ENCODE measurements around the gene PDZD8.
"Not testable (repeated sequence)": the region's sequence is repeated elsewhere in the genome, so short reads cannot be mapped to it uniquely, and the experiment has no call there.

PDZD8 gene

DNA sequence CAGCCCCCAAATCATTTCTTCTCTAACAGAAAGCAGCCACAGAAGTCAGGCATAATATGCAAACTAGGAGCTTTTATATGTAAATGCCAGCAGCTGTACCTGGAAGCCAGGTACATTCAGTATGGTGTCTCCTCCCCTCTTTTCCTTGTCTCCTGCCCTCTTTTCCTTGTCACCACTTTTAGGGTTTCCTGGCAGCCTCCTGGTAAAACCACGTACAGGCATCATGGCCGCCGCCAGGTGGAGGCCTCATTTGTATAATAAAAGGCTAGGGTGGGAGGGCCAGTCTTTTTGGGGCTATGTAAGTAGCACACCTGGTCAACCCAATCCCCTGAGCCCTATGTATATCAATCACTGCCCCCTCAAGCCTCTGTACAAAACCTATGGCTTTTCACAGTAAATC lies 28.7 kb downstream of the PDZD8 start:
- DNase-seq = no peak

DNA sequence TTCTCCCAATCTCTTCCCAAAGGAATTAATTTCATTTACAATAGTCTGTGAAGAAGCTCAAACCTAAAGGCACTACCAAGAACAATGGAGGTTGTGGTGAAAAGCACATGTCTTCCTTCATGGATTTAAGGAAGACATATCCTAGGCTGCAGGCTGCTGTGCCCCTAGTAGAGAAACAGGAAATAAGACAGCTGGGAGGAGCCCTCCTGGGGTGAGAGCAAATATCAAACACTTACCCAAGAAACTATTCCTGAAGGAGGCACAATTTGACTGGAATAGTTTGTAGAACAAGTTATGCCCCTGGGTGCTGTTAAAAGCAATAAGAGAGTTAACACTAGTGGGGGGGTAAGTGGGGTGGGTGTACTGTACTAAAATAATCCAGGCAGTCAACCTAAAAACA lies 30.1 kb downstream of the PDZD8 start:
- DNase-seq = no peak

DNA sequence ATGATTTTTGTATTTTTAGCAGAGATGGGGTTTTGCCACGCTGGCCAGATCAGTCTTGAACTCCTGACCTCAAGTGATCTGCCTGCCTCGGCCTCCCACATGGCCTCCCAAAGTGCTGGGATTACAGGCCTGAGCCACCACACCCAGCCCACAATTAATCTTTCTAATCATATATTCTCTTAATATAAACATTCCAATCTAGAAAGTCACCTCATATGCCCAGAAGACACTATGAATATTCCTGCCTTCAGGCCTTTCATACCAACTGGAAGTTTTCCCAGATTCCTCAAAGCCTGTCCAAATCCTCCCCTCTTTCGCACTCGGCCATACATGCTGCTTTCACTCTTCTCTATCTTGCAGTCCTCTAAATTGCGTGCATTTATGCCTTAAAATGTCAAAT lies 32.6 kb downstream of the PDZD8 start:
- DNase-seq = no peak

DNA sequence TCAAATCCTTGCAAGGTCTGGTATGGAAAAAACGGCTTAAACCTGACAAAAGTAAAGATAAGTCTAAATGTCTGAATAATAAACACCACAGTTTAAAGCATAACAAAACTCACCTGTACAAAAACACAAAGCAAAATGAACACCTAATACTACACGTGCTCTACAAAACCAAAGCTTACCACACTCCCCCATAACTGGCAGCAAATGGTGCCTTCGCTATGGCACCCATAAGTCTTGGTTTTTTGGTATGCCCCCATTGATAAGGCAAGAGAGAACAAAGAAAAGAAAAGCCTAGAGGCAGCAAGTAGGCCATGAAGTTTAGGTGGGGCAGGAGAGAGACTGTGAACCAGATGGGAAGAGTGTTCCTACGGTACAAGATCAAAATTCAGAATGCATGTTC lies 34.2 kb downstream of the PDZD8 start:
- DNase-seq = no peak

DNA sequence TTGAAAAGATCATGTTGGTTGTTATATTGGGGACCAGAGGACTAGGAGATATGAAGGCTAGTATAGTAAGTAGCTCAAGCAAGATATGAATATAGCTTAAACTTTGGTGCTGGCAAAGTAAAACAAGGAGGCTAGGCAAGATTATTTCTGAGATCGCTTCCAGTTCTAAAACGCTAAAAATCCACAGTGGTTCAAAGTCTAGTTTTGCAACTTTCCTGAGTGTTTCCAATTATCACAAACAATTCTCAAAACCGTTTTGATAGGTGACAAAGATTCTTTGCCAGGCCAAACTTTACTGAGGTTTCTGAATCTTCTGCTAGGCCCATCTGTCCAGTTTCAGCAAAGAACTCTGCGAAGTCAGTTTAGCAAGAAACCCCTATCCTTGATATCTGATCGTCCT lies 35.3 kb downstream of the PDZD8 start:
- no peak for DNase-seq

DNA sequence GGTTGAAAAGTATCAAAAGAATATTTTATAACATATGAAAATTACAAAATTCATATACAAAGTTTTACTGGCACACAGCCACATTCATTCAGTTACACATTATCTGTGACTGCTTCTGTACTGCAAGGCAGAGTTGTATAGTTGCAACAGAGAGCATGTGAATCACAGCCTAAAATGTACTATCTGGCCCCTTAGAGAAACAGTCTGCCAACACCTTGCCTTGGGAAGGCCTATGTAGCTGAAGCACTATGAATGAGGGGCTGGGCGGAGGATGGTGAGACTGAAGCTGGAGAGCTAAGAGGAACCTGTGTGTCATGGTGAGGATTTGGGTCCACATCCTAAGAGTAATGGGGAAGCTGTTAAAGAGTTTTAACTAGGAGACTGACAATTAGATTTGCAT lies 35.7 kb downstream of the PDZD8 start:
- DNase-seq = no peak

DNA sequence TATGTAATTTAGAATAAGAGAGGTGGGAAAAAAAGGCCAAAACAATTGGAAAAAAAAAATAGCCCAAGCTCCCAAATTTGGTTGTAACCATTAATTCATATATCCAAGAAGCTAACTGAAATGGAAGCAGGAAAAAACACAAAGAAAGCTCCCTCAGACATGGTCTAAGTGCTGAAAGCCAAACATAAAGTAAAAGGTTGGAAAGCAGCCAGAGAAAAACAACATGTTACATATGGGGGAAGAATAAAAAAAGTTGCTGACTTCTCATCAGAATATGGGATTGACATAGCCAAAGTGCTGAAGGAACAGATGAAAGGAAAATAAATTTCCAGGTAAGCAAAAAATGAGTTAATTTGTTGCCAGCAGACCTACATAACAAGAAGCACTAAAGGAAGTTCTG lies 40.3 kb downstream of the PDZD8 start:
- DNase-seq = no peak

DNA sequence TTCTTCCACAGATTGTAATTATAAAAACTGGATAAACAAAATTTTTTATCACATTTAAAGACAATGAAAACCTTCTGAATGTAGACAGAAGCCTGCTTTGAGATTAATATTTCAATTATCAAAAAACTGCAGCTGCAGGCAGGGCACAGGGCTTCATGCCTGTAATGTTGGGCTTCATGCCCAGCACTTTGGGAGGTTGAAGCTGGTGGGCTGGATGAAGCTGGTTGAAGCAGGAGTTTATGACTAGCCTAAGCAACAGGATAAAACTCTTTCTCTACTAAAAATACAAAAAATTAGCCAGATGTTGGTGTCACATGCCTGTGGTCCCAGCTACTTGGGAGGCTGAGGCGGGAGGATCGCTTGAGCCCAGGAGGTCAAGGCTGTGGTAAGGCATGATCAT lies 41.2 kb downstream of the PDZD8 start:
- DNase-seq = no peak

DNA sequence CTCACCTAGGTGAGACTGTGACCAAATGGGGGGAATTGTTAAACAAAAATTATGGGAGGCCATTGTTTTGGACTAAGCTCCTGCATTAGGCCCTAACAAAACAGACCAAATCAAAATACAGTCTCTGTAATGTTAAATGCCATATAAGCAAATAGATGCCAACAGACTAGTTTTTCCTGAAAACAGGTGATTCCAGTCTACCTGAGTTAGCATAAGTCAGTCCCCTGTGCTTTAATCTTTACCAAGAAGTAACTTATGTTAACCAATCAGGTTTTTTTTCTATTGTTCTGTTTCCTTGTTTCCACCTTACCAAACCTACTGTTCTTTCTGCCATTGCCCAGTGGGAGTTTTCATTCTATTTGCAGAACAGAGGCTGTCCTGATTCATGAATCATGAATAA lies 48.0 kb downstream of the PDZD8 start:
- no peak for DNase-seq

DNA sequence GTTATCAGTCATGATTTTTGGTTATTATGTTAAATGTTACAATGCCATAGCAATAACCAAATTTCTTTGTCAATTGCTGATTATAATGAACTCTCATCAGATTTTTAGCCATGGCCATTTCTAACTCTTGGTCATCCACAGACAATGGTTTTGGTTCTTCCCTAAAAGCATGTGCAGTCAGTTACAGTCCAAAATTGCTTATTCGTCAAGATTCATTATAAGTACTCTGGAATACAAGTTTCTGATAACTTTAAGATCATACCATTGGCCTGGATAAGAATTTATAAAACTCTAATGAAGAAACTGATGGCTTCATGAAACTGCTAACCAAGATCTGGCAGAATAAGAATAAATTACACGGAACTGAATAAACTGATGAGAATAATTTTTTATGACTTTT lies 50.9 kb downstream of the PDZD8 start:
- no peak for DNase-seq

DNA sequence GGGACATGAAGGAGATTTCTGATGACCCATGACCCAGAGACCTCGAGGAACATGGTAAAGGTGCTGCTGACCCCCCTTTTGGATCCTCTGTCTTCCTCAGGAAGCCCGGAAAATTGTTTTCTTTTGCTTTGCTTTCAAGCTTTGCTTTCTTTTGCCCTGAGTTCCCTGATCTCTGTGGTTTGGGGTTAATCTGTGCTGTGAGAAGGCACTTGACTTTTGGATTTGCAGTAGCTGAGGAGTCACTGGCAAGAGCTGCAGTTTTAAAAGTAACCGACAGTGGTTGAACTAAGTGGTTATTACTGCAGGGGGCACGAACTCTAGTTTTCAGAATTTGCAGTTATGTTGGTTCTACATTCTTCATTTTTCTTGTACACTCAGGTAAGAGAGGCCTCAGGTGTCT lies 53.0 kb downstream of the PDZD8 start:
- no peak for DNase-seq

DNA sequence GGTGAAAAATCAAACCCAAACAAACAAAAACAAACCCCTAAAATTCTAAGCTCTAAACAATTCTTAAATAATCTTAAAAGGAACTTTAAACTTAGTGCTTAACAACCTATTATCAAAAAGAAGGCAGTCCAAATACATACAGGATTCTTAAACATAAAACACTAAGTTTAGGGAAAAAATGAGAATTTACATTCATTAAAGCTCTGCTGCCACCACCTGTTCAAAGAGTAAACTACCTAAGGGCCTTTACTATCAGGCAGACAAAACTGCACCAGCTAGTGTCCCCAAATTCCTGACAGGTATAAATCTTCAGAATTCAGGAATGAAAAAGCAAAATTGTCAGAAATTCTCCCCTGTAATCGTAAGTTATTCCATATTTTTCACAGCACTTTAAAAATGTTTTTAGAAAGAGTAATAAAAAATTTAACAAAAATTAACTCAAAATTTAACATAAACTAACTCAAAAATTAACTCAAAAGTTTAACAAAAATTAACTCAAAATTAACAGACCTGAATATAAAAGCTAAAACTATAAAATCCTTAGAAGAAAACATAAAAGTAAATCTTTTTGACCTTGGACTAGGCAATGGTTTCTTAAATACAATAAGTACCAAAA lies 55.1 kb downstream of the PDZD8 start:
- no peak for DNase-seq

DNA sequence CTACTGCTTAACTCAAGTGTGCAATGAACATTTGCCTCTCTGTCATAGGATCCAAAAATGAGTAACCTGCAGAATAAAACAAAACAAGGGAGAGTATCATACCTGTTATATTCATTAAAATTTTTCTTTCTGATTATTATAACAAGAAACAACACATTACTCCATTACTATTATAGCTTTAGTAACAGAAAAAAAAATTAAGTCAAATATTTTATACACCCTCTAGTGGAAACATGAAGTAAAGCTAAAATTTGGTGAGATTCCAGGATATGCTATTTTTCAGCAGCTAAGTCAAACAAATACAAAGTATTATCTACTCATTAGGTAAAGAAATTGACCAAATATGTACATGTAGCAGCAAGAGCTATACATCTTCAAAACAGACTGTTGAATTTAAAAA lies 56.3 kb downstream of the PDZD8 start:
- no peak for DNase-seq

DNA sequence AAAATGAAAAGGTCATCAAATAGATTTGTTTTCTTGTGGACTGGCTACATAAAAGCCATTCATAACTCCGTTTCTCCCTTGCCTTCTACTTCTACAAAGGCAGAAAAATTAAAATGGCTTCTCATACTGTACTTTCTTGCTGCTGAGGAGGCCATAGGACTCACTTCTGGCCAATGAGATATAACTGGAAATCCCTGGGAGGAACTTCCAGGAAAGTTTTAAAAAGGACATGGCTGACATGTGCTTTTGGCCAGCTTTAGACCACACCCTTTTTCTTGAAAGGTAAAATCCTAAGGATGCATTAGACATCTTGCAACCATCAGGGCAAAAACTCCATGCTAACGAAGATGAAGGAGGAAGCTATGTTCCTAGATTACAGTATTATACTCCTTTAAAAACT lies 58.5 kb downstream of the PDZD8 start:
- DNase-seq = no peak

DNA sequence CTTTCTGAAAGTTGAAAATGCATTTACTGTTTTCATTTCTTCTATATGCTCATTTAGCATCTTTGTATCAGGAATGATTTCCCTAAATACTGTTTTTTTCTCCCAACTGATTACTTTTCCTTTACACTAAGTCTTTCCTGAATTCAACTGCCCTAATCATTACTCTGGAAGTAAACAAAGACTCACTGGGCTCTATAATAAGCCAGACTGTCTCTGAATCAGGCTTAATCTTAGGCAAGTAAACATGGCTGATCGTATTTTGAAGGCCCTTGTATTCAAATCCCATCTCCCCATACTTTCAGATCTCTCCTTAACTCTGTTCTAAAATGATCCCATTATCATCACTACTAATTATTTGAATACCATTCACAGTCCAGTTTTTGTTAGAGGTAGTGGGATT lies 61.6 kb downstream of the PDZD8 start:
- DNase-seq = no peak

DNA sequence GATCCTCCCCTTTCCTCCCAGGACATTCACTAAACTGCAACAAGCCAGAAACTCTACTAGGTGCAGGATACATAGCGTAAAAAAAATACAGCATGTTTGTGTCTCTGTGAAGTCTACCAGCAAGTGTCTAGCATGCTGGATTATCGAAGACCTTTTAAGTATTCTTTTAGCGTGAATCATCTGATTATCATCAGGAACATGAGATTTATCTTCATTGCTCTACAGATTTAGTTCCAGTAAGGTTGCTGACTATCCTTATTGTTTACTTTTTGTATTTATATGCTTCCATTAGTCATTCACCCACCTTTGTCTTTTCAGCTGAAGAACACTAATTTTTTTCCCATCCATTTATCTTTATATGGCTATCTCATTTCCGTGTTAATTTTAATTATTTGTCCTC lies 62.8 kb downstream of the PDZD8 start:
- no peak for DNase-seq

DNA sequence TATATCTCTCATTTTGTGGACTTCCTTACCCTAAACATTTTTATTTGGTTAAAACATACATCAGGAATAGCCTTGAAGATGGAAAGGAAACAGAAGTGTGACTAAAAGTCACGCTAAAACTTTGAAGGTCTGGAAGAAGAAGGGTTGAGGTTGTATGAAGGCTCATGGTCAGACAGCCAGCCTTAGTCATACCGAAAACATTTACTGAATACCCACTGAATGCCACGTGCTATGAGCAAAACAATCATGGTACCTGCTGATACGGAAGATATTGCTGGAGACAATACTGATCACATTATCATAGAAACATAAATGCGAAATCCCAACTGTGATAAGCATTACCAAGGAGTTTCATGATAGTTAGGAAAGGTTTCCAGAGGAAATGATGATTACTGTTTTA lies 64.0 kb downstream of the PDZD8 start:
- no peak for DNase-seq

DNA sequence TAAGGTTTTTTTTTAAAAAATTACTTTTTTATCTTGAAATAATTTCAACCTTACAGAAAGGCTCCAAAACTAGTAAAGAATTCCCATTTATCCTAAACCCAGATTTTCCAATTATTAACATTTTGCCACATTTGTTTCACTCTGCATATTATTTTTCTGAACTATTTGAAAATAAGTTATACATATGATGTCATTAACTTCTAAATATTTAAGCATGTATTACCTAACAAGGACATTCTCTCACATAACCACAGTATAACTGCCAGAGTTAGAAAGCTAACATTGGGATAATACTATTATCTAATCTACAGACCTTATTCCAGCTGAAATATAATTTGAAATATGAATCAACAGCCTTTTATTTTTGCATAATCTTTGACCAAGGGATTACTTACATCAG lies 68.6 kb downstream of the PDZD8 start:
- no peak for DNase-seq

DNA sequence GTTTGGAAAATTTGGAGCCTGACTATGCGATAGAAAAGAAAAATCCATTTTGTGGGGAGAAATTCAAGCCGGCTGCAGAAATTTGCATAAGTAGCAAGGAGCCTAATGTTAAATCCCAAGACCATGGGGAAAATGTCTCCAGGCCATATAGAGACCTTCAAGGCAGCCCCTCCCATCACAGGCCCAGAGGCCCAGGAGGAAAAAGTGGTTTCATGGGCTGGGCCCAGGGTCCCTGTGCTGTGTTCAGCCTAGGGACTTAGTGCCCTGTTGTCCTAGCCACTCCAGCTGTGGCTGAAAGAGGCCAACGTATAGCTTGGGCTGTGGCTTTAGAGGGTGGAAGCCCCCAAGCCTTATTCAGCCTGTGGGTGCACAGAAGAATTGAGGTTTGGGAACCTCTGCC lies 71.8 kb downstream of the PDZD8 start:
- DNase-seq = not testable (repeated sequence)

DNA sequence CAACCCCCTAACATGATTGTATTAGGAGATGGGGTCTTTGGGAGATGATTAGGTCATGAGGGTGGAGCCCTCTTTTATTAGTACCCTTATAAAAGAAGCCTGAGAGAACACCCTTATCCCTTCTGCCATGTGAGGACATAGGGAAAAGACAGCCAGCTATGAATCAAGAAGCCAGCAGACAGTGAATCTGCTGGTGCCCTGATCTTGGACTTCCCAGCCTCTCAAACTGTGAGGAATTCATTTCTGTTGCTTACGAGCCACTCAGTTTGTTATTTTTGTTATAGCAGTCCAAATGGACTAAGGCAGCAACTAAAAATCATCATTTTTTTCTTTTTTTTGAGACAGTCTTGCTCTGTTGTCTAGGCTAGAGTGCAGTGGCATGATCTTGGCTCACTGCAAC lies 74.6 kb downstream of the PDZD8 start:
- DNase-seq = no peak

DNA sequence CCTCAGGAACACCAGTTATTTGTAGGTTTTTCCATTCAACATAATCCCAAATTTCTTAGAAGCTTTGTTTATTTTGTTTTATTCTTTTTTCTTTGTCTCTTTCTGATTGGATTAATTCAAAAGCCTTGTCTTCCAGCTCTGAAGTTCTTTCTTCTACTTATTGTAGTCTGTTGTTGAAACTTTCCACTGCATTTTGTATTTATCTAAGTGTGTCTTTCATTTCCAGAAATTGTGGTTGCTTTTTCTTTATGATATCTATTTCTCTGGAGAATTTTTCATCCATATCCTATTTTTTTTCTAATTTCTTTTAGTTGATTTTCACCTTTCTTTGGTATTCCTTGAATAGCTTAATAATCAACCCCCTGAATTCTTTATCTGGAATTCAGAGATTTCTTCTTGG lies 75.8 kb downstream of the PDZD8 start:
- no peak for DNase-seq

DNA sequence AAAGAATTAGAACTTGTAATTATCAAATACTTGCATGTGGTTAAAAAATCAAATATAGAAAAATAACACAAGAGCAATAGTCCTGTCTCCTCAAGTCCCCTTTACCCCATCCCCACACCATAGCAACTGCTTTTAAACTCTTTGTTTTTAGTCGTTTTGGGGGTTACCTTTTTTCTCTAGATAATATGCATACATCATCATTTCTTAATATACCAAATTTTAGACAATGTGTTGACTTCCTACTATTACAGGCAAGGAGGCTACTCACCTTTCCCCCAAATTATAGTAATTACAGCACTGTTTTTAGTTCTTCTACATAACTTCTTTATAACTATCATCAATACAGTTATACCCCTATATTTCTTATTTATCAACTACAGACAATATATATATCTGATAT lies 77.0 kb downstream of the PDZD8 start:
- no peak for DNase-seq

DNA sequence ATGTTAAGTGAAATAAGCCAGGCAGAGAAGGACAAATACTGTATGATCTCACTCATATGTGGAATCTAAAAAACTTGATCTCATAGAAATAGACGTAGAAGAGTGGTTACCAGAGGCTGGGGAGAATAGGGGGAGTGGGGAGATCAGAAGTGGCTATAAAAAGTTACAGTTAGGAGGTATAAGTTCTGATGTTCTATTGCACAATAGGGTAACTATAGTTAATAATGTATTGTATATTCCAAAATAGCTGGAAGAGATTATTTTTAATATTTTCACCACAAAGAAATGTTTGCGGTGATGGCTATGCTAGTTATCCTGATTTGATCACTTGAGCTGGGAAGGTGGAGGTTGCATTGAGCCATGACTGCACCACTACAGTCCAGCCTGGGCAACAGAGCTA lies 80.5 kb downstream of the PDZD8 start:
- DNase-seq = no peak

DNA sequence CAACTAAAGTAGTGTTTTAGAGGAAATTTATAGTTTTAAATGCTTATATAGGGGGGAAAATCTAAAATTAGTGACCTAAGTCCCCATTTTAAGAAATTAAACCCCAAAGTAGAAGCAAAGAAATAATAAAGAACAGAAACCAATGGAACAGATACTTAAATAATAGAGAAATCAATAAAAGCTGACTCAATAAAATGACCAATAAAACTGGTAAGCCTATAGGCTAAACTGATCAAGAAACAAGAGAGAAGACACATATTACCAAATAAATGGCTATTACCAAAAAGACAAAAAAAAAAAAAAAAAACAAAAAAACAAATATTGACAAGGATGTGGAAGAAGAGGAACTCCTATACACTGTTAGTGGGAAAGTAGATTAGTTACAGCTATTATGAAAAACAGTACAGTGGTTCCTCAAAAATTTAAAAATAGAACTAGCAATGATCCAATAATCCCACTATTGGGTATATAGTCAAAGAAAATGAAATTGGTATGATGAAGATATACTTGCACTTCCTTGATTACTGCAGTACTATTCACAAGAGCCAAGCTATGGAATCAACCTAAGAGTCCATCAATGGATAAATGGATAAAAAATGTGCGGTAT lies 81.1 kb downstream of the PDZD8 start:
- DNase-seq = no peak

DNA sequence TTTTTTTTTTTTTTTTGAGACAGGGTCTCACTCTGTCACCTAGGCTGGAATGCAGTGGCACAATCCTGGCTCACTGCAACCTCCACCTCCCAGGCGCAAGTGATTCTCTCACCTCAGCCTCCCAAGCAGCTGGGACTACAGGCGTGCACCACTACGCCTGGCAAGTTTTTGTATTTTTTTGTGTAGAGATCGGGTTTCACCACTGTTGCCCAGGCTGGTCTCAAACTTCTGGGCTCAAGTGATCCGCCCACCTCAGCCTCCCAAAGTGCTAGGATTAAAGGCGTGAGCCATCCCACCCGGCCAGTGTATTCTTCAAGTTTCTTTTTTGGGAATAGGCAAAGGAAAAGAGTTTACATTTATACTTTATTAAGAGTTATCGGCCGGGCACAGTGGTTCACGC lies 84.4 kb downstream of the PDZD8 start:
- DNase-seq = not testable (repeated sequence)

Data from activated CD4-positive, alpha-beta T cell treated with anti-CD3 and anti-CD28 coated beads for 1 hour (primary cell).